Measurements from ENCODE around the gene CECR2.
"Not testable (repeated sequence)": the region's sequence is repeated elsewhere in the genome, so short reads cannot be mapped to it uniquely, and the experiment has no call there.

Gene CECR2

DNA sequence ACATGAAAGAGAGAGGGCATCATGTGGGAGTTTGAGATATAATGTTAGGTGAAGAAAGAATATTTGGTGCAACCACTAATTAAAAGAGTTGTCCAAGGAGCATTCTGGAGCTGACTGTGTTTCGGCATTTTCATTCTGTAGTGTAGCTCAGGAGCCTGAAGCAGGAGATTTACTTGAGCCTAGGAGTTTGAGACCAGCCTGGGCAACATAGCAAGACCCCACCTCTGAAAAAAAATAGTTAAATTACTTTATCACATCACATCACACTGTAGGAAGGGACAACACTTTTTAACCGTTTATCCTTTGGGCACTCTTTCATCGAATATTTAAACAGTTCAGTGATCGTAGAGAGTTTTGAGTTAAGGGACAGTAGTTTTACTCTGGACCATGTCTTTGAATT lies 143.7 kb downstream of the CECR2 start:
- DNase-seq (ENCODE audit: low read depth in 2 of 2), result no peak

DNA sequence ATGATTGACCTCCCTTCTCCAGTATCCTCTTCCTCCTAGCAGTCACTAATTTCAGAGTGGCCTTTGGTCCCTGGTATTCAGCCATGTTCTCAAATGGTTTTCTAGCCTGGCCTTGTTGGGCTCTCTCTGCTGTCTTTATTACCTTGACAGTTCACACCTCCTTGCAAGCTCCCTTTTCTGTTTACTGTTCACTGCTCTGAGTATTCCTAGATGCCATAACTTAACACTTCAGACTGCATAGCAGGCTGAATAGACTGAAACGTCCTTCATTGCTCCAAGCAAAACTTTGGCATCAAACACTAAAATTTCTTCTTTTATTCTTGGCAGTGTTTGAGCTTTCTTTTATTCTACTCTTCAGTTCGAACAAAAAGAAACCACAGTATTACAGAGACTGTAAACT lies 144.4 kb downstream of the CECR2 start:
- no peak for DNase-seq (ENCODE audit: low read depth in 2 of 2)

DNA sequence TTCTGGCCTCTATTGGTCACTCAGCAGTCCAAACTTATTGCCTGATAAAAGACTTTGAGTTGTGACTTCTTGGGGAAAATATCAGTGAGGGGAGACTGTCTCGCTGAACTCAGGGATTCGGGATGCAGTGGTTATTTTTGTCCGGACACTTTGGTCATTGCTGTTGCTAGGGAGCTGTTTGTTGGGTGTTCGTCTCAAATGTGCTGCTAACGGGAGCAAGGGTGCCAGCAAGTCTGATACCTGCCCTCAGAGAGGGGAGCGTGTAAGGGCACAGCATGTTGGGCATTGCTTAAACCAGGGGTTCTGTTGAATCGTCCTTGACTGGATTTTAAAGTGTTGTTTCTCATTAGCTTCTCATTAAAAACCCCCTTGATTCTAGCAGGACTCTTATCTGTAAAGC lies 144.8 kb downstream of the CECR2 start:
- DNase-seq (ENCODE audit: low read depth in 2 of 2), result no peak

DNA sequence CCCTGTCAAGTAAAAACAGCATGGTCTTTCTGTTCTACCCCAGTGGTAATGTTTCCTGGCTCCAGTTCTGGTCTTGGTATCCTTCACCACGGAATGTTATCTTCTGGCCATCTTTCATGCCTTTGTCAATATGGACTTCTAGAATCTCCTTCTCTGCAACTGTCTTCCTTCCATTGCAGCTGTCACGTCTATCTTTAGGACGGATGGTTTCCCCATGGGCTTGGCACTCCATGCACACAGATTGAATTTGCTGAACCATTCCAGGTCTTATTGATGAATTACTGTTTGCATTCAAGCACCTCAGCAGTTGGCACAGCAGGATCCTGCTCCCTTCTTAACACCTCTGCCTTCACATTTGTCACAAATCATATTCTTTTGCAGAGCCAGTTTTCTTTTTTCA lies 149.1 kb downstream of the CECR2 start:
- DNase-seq (ENCODE audit: low read depth in 2 of 2), result no peak

DNA sequence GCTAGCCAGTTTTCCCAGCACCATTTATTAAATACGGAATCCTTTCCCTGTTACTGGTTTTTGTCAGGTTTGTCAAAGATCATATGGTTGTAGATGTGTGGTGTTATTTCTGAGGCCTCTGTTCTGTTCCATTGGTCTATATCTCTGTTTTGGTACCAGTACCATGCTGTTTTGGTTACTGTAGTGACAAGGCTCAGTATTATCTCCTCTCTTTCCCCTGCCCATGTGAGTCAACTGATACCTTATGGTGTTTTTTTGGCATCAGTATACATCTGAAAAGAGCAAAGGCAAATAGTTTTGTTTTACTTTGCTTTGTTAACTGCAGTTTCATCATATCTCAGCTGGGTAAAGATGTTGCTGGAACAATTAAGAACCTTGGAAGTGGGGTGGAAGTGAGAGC lies 152.7 kb downstream of the CECR2 start:
- not testable (repeated sequence) for DNase-seq (ENCODE audit: low read depth in 2 of 2)

DNA sequence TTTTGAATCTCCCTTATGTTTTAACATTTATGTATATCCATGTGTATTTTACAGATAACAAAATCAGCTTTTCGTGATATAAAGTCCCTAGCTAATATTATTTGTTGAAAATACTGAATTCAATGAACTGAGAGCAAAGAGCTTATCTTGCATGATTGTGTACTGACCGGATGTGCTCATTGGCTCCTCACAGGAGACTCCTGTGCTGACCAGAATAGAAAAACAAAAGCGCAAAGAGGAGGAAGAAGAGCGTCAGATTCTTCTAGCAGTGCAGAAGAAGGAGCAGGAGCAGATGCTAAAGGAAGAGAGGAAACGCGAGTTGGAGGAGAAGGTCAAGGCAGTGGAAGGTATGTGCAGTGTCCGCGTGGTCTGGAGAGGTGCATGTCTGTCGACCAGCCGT lies 154.7 kb downstream of the CECR2 start:
- no peak for DNase-seq (ENCODE audit: low read depth in 2 of 2)

DNA sequence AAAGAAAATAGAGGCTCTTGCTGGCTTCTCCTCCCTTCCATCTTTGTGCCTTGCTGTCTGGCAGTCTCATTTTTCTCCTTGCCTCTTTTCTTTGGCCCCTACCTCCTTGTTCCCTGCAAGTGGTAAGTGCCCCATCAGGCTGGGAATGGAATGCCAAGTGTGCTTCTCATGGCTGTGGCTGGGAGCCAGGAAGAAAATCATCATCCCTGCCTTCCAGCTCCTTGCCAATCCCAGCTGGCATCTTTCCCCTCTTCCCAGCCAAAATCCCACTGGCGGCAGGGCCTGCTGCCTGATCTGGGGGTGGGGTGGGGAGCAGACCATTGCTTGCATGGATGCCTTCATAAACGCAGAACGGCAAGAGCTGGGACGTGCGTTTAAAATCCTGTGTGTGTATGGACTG lies 167.0 kb downstream of the CECR2 start:
- DNase-seq (ENCODE audit: low read depth in 2 of 2), result no peak

DNA sequence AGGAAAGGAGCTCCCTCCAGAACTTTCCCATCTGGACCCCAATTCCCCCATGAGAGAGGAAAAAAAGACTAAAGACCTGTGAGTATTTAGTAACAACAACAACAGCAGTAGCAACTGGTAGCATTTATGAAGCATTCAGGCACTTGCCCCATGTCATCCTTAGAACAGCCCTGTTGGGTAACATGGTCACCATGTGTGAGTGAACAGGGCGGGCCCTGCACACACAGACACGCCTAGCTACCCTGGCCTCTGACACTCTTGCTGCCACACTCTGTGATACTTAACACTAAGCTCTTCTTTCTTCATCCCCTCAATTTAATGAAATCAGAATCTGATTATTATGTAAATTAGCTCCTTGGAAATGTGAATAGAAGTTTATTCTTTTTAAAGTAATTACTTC lies 167.9 kb downstream of the CECR2 start:
- DNase-seq (ENCODE audit: low read depth in 2 of 2), result no peak

DNA sequence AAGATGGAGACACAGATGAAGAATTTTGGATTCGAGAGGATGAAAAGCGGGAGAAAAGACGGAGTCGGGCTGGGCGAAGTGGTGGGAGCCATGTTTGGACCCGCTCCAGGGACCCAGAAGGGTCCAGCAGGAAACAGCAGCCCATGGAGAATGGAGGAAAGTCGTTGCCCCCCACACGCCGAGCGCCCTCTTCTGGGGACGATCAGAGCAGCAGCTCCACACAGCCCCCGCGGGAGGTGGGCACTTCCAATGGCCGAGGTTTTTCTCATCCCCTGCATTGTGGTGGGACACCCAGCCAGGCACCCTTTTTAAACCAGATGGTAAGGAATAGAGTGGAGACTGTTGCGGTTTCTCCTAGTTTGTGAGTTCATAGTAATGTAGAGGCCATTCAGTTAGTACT lies 171.2 kb downstream of the CECR2 start:
- DNase-seq (ENCODE audit: low read depth in 2 of 2), result no peak

DNA sequence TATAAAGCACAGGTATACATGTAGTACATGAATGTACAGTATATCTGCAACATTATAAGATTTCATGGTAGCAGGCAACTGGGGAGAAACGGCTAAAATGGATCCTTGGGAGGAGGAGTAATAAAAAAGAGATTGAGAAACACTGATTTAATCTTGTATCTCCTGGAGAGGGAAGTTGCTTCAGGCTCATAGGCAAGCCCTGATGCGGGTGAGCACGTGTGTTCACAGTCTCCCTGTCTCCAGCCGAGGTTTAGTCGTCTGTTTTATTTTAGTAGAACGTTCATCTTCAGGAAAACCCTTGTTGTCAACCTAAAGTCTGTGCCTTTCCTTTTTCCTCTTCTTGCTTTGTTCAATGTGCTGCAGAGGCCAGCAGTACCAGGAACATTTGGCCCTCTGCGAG lies 172.2 kb downstream of the CECR2 start:
- DNase-seq (ENCODE audit: low read depth in 2 of 2), result no peak

DNA sequence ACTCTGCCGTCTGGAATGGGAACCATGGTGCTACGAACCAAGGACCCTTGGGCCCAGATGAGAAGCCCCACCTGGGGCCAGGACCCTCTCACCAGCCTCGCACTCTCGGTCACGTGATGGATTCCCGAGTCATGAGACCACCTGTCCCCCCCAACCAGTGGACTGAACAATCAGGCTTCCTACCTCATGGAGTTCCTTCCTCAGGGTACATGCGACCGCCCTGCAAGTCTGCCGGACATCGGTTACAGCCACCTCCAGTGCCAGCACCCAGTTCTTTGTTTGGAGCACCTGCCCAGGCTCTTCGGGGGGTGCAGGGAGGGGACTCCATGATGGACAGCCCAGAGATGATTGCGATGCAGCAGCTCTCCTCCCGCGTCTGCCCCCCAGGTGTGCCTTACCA lies 173.2 kb downstream of the CECR2 start:
- no peak for DNase-seq (ENCODE audit: low read depth in 2 of 2)

DNA sequence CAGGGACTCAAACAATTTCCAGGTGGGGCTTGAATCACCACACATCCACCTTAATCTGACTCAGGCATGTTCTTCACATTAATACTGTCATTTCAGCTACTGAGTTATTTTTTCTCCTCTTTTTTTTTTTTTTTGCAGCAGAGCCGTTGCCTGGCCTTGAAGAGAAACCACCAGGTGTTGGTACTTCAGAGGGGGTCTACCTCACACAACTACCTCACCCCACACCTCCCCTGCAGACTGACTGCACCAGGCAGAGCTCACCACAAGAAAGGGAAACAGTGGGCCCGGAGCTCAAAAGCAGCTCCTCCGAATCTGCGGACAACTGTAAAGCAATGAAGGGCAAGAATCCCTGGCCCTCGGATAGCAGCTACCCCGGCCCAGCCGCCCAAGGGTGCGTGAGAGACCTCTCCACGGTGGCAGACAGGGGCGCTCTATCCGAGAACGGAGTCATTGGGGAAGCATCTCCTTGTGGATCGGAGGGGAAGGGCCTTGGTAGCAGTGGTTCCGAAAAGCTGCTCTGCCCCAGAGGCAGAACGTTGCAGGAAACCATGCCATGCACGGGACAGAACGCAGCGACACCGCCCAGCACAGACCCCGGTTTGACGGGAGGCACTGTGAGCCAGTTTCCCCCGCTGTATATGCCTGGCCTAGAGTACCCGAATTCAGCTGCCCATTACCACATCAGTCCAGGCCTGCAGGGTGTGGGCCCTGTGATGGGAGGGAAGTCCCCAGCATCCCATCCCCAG lies 178.9 kb downstream of the CECR2 start:
- no peak for DNase-seq (ENCODE audit: low read depth in 2 of 2)

DNA sequence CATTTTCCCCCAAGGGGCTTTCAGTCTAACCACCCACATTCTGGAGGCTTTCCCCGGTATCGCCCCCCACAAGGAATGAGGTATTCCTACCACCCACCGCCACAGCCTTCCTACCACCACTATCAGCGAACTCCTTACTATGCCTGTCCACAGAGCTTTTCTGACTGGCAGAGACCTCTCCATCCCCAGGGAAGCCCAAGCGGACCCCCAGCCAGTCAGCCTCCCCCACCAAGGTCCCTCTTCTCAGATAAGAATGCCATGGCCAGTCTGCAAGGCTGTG lies 179.4 kb downstream of the CECR2 start:
- no peak for DNase-seq (ENCODE audit: low read depth in 2 of 2)

DNA sequence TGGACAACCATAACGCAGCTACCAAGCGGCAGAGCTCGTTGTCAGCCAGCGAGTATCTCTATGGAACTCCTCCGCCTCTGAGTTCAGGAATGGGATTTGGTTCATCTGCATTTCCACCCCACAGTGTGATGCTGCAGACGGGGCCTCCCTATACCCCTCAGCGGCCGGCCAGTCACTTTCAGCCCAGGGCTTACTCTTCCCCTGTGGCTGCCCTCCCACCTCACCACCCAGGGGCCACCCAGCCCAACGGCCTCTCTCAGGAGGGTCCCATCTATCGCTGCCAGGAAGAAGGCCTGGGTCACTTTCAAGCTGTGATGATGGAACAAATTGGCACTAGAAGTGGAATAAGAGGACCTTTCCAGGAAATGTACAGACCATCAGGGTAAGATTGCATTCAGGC lies 179.9 kb downstream of the CECR2 start:
- no peak for DNase-seq (ENCODE audit: low read depth in 2 of 2)

DNA sequence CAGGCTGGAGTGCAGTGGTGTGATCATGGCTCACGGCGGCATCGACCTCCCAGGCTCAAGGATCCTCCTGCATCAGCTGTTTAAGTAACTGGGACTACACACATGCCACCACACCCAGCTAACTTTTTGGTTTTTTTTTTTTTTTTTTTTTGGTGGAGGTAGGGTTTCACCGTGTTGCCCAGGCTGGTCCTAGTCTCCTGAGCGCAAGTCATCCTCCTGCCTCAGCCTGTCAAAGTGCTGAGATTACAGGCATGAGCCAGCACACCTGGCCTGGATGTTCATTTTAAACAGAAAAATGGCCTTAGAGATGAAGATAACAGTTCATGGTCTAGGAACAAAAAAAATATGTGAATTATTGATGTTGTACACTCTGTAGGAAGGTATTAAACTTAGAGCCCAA lies 180.4 kb downstream of the CECR2 start:
- no peak for DNase-seq (ENCODE audit: low read depth in 2 of 2)

DNA sequence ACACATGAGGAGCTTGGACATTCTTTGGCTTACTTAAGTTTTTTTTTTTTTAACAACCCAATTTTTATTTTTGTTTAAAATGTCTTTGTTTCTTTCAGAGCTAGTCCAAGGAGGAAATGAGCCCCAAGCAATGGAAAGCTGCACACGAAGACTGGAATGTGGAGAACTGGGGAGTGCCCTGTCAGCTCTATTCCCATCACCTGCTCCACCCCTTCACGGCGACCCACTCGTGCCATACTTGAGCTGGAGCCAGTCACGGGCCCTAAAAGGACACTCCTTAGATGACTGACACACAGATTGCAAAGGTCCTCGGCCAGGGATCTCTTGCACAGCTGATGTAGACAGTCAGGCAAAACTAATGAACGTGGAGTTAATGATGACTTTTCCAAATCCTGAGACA lies 183.5 kb downstream of the CECR2 start:
- no peak for DNase-seq (ENCODE audit: low read depth in 2 of 2)

DNA sequence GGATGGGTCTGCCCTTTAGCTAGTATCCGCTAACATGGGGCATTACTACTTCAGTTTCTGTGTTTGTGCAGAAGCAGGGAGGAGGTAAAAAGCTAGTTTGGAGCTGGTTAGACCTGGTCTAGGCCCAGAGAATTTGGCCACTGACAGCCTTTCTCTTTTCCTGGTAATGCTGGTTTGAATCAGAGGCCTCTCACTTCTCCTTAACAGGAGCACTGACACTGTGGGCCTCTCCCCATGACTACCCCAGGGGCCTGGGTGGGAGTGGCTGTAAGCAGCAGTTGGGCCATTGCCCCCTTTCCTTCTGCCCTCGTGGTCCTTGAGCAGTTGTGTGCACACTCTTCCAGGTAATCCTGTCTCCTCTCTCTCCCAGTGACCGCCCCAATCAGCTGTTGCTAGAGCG lies 185.6 kb downstream of the CECR2 start:
- no peak for DNase-seq (ENCODE audit: low read depth in 2 of 2)

DNA sequence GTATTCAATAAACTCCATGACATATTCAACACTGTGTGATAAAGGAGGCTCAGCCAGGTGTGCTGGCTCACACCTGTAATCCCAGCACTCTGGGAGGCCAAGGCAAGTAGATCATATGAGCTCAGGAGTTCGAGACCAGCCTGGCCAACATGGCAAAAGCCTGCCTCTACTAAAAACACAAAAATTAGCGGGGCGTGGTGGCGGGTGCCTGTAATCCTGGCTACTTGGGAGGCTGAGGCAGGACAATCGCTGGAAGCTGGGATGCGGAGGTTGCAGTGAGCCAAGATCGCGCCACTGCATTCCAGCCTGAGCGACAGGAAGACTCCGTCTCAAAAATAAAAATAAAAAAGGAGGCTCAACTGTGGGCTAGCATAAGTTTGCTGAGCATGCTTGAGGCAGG lies 189.9 kb downstream of the CECR2 start:
- no peak for DNase-seq (ENCODE audit: low read depth in 2 of 2)

DNA sequence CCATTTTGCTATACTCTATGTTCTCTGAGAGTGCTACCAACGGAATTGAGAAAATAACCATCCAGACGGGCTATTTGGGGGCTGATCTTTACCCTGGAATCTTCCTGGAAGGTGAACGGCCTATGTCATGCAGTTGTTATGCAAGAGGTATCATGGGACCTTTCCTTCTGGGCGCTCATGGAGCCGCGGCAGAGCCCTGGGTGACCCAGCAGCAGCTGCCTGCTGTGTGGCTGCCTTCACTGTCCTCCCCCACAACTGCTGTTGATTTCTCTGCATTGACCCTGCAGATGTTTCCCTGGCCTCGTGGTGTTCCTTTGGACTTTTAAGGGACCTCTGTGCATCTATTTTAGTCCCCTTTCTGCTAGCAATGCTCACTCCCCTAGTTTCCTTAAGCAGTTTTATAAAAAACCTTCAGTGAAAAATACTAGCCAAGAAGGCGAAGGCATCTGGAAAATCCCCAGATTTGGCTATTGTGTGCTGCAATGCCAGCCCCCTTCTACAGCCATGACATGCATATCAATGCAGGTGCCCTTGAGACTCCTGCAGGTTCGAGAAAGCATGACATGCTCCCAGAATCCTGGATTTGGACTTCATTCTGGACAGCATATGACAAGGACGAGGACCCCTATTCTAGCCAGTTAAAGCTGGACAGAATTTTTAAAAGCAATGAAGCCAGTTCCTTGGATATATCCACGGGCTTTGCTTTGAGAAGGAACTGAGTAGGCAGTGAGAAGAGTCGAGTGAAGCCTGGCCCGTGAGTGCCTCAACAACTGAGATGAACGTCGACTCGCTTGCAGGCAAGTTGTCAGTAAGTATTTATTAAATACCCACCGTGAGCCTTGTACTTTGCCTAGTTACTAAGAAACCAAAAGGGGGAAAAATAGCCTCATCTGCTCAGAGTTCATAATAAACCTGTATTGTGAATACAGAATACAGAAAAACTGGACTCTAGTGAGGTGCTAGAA lies 193.9 kb downstream of the CECR2 start, which contains the start of gene SLC25A18:
Gene SLC25A18 (plus strand): TSS at position 593 of the 965 bp plus-strand sequence. CDS start 16,447 bp downstream, outside the sequence.
- no peak for DNase-seq (ENCODE audit: low read depth in 2 of 2)

DNA sequence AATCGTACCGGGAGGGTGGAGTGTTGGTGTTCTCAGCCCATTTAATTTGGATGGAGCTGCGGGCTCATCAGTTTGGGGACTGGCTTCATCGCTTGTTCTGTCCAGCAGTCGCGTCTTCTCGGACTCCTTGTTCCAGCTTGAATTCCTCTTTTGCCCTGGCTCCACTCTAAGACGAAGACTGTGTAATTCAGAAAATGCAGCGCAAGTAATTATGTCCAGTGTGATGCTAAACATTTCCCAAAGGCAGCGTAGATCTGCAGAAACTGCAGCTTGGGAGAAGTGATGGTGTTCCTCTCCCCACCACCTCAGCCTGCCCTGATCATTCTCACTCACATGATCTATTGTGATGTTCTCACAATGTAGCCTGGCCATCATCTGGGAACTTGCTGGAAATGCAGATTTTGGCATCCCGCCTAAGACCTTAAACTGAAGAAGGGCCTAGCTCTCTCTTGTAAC lies 194.7 kb downstream of the CECR2 start:
- no peak for DNase-seq (ENCODE audit: low read depth in 2 of 2)

DNA sequence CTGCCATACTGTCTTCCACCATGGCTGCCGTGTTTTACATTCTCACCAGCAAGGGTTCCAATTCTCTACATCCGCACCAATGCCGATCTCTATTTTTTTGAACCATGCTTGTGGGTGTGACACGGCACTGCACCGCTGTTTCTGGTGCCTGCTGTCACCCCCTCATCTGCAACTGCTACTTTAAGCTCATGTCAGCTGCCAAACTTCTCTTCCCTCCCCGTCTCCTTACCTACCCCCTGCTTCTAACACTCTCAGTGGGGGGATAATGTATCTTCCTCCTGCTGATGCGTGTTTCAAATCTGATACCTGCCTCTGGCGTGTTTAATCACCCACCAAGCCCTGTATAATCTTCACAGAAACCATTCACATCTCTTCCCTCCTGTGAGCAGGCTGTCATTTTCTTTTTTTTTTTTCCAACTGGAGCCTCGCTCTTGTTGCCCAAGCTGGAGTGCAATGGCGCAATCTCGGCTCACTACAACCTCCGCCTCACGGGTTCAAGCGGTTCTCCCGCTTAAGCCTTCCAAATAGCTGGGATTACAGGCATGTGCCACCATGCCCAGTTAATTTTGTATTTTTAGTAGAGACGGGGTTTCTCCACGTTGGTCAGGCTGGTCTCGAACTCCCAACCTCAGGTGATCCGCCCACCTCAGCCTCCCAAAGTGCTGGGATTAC lies 196.9 kb downstream of the CECR2 start:
- not testable (repeated sequence) for DNase-seq (ENCODE audit: low read depth in 2 of 2)

DNA sequence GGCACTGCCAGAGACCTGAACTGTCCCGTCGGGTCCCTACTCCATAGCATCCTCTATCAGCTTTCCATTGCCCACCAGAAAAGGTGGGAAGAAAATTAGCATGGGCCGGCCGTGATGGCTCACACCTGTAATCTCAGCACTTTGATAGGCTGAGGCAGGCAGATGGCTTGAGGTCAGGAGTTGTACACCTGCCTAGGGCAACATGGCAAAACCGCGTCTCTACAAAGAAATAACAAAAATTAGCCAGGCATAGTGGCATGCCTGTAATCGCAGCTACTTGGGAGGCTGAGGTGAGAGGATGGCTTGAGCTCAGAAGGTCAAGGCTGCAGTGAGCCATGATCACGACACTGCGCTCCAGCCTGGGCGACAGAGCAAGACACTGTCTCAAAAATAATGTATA lies 197.5 kb downstream of the CECR2 start:
- no peak for DNase-seq (ENCODE audit: low read depth in 2 of 2)

Data from activated CD4-positive, alpha-beta T cell treated with anti-CD3 and anti-CD28 coated beads for 24 hours (primary cell).